ENCODE measurements around the gene PADI2. TPM values are rescaled to one million over a fixed set of nuclear protein-coding genes. Genes with fewer than 3 reads are reported as not detected.

The PADI2 gene
- total RNA-seq, 1 donor from 2014 or later = 0.49 TPM

- Mint-ChIP-seq H3K36me3 (no peaks in the 10 kb centered on the region), H3K9me3 (peaks cover 4% of the 10 kb centered on the region), H3K27me3 (ENCODE audit: low read depth) (no peaks in the 10 kb centered on the region), H3K4me3 (no peak overlapping the region), H3K4me1 (peaks cover 6% of the 10 kb centered on the region), H3K27ac (no peak overlapping the region)
- no peak for DNase-seq (ENCODE audit: low spot score in 2 of 2, unreplicated experiment in 2 of 2)
- no peak for TF ChIP-seq CTCF (IDR thresholded peaks at IDR 0.05; ENCODE audit: unreplicated experiment)
These were observed 28.0 kb downstream of the PADI2 start for GRCh38 chr1:17091252-17091651.

DNA sequence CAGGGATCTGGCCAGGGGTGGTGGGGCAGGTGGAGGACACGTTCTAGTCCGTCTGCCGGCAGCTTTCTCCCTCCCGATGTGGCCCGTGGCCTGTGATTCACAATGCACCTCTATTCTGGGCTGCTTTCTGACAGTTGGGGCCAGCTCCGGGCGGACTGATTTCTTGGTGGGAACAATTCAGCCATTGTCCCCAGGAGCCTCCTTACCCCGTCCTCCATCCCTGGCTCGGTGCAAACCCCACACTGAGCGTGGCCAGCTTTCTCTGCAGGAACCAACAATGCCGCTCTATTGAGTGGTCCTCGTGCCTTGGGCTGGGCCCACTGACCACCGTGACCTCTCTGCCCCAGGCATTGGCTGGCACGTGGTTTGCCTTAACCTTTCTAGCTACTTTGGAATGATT, 29.7 kb downstream of the PADI2 start:
- Mint-ChIP-seq H3K4me1 (peaks cover 6% of the 10 kb centered on the region), H3K27me3 (ENCODE audit: low read depth) (no peaks in the 10 kb centered on the region), H3K9me3 (peaks cover 4% of the 10 kb centered on the region), H3K27ac (no peak overlapping the region), H3K4me3 (no peak overlapping the region), H3K36me3 (no peaks in the 10 kb centered on the region)
- no peak for DNase-seq (ENCODE audit: low spot score in 2 of 2, unreplicated experiment in 2 of 2)
- TF ChIP-seq CTCF (IDR thresholded peaks at IDR 0.05; ENCODE audit: unreplicated experiment) = no peak

DNA sequence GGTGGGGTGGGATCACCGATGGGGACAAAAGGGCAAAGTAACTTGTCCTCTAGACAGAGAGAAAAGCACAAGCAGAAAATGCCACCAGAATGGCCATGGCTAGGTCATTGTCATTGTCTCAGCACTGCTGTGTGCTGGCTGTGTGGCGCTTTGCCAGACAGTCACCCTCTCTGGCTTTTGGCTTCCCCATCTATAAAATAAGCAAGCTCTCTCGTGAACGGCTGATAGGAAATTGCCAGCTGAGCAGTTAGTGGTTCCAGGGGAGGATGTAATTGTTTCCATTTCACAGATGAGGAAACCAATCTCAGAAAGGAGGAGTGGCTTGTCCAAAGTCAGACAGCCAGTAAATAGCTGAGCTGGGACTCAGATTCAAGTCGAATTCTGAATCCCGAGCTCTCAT, 32.5 kb downstream of the PADI2 start:
- Mint-ChIP-seq H3K4me1 (peaks cover 6% of the 10 kb centered on the region), H3K27me3 (ENCODE audit: low read depth) (no peaks in the 10 kb centered on the region), H3K9me3 (no peaks in the 10 kb centered on the region), H3K27ac (no peak overlapping the region), H3K4me3 (no peak overlapping the region), H3K36me3 (no peaks in the 10 kb centered on the region)
- DNase-seq (ENCODE audit: low spot score in 2 of 2, unreplicated experiment in 2 of 2) = no peak
- TF ChIP-seq CTCF (IDR thresholded peaks at IDR 0.05; ENCODE audit: unreplicated experiment) = no peak

GRCh38 chr1:17084787-17085186, 34.5 kb downstream of the PADI2 start:
- Mint-ChIP-seq H3K4me1 (no peaks in the 10 kb centered on the region), H3K9me3 (no peaks in the 10 kb centered on the region), H3K4me3 (no peak overlapping the region), H3K27me3 (ENCODE audit: low read depth) (no peaks in the 10 kb centered on the region), H3K36me3 (no peaks in the 10 kb centered on the region), H3K27ac (no peak overlapping the region)
- no peak for TF ChIP-seq CTCF (IDR thresholded peaks at IDR 0.05; ENCODE audit: unreplicated experiment)
- DNase-seq (ENCODE audit: low spot score in 2 of 2, unreplicated experiment in 2 of 2) = no peak

DNA sequence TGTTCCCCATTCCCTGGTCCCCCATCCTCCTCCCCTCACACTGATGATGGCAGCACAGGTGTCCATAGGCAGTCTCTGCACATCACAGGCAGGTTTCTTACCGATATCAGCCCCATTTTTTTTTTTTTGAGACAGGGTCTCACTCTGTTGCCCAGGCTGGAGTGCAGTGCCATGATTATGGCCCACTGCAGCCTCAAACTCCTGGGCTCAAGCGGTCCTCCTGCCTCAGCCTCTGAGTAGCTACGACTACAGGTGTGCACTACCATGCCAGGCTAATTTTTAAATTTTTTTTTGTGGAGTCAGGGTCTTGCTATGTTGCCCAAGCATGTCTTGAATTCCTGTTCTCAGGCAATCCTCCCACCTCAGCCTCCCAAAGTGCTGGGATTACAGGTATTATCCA, 36.5 kb downstream of the PADI2 start:
- Mint-ChIP-seq H3K27ac (no peak overlapping the region), H3K9me3 (no peaks in the 10 kb centered on the region), H3K36me3 (no peaks in the 10 kb centered on the region), H3K4me1 (no peaks in the 10 kb centered on the region), H3K4me3 (no peak overlapping the region), H3K27me3 (ENCODE audit: low read depth) (no peaks in the 10 kb centered on the region)
- DNase-seq (ENCODE audit: low spot score in 2 of 2, unreplicated experiment in 2 of 2) = no peak
- TF ChIP-seq CTCF (IDR thresholded peaks at IDR 0.05; ENCODE audit: unreplicated experiment) = no peak

- no peak overlapping the region for H3K27ac Mint-ChIP-seq
- no peaks in the 10 kb centered on the region for H3K9me3 Mint-ChIP-seq
- no peak for TF ChIP-seq CTCF (IDR thresholded peaks at IDR 0.05; ENCODE audit: unreplicated experiment)
- H3K4me1 Mint-ChIP-seq = no peaks in the 10 kb centered on the region
- H3K27me3 Mint-ChIP-seq (ENCODE audit: low read depth) = no peaks in the 10 kb centered on the region
- H3K4me3 Mint-ChIP-seq = no peak overlapping the region
- no peak for DNase-seq (ENCODE audit: low spot score in 2 of 2, unreplicated experiment in 2 of 2)
- no peaks in the 10 kb centered on the region for H3K36me3 Mint-ChIP-seq
These were observed 37.8 kb downstream of the PADI2 start for GRCh38 chr1:17081439-17081838.

Measured in mesothelial cell of epicardium (in vitro differentiated cells).